Measurements from ENCODE around the gene ELL.
A peak's percentile ranks its signal among the peaks of the same experiment; 100 is the strongest.

The ELL gene

GRCh38 chr19:18486746-18487145 lies 35.1 kb downstream of the ELL start:
- TF ChIP-seq CTCF (IDR thresholded peaks at IDR 0.05; ENCODE audit: low read depth, low read length, missing control alignments) = no peak
- H3K27me3 ChIP-seq (replicated peaks) = no peaks in the 10 kb centered on the region
- no peaks in the 10 kb centered on the region for H3K36me3 ChIP-seq (replicated peaks)
- in situ Hi-C loops (cut with HindIII; ENCODE audit: low pct_ligation_motif_present, low sequenced_read_pairs) = no loop called here
- no peak overlapping the region for H3K4me3 ChIP-seq (ENCODE audit: low read depth, low read length)
- H3K27ac ChIP-seq = no peak overlapping the region
- DNase-seq = no peak

GRCh38 chr19:18484992-18485391 lies 36.9 kb downstream of the ELL start:
- no peaks in the 10 kb centered on the region for H3K36me3 ChIP-seq (replicated peaks)
- DNase-seq = no peak
- H3K27ac ChIP-seq = no peak overlapping the region
- no peak overlapping the region for H3K4me3 ChIP-seq (ENCODE audit: low read depth, low read length)
- no peaks in the 10 kb centered on the region for H3K27me3 ChIP-seq (replicated peaks)
- in situ Hi-C loops (cut with HindIII; ENCODE audit: low pct_ligation_motif_present, low sequenced_read_pairs) = no loop called here
- TF ChIP-seq CTCF (IDR thresholded peaks at IDR 0.05; ENCODE audit: low read depth, low read length, missing control alignments) = no peak

- Histone ChIP-seq H3K4me3 (ENCODE audit: low read depth, low read length) (no peak overlapping the region), H3K36me3 (replicated peaks) (no peaks in the 10 kb centered on the region), H3K27me3 (replicated peaks) (no peaks in the 10 kb centered on the region), H3K27ac (no peak overlapping the region)
- in situ Hi-C loops (cut with HindIII; ENCODE audit: low pct_ligation_motif_present, low sequenced_read_pairs) = no loop called here
- TF ChIP-seq CTCF (IDR thresholded peaks at IDR 0.05; ENCODE audit: low read depth, low read length, missing control alignments) = no peak
- DNase-seq = no peak
These were observed 38.6 kb downstream of the ELL start for GRCh38 chr19:18483119-18483890.

- no peak for DNase-seq
- no peaks in the 10 kb centered on the region for H3K27me3 ChIP-seq (replicated peaks)
- H3K36me3 ChIP-seq (replicated peaks) = no peaks in the 10 kb centered on the region
- no peak for TF ChIP-seq CTCF (IDR thresholded peaks at IDR 0.05; ENCODE audit: low read depth, low read length, missing control alignments)
- no peak overlapping the region for H3K4me3 ChIP-seq (ENCODE audit: low read depth, low read length)
- in situ Hi-C loops (cut with HindIII; ENCODE audit: low pct_ligation_motif_present, low sequenced_read_pairs) = no loop called here
- H3K27ac ChIP-seq = no peak overlapping the region
These were observed 40.2 kb downstream of the ELL start for GRCh38 chr19:18481505-18482222.

GRCh38 chr19:18480006-18480691 lies 41.7 kb downstream of the ELL start:
- Histone ChIP-seq H3K27me3 (replicated peaks) (no peaks in the 10 kb centered on the region), H3K27ac (peak overlapping the region; percentile 39), H3K36me3 (replicated peaks) (no peaks in the 10 kb centered on the region), H3K4me3 (ENCODE audit: low read depth, low read length) (no peak overlapping the region)
- TF ChIP-seq CTCF (IDR thresholded peaks at IDR 0.05; ENCODE audit: low read depth, low read length, missing control alignments) = no peak
- in situ Hi-C loops (cut with HindIII; ENCODE audit: low pct_ligation_motif_present, low sequenced_read_pairs) = no loop called here
- no peak for DNase-seq

All from brain microvascular endothelial cell (primary cell).